ENCODE data around the gene HK1.

The HK1 gene

GRCh38 chr10:69375307-69376151 lies 97.2 kb downstream of the HK1 start:
- no peak for DNase-seq (ENCODE audit: low read depth in 2 of 2)

- no peak for DNase-seq (ENCODE audit: low read depth in 2 of 2)
These were observed 98.4 kb downstream of the HK1 start for GRCh38 chr10:69376662-69377061.

- no peak for DNase-seq (ENCODE audit: low read depth in 2 of 2)
These were observed 98.9 kb downstream of the HK1 start for GRCh38 chr10:69377191-69377590.

- DNase-seq (ENCODE audit: low read depth in 2 of 2): no peak
These were observed 99.6 kb downstream of the HK1 start for GRCh38 chr10:69377933-69378332.

GRCh38 chr10:69379800-69380199 lies 101.5 kb downstream of the HK1 start:
- DNase-seq (ENCODE audit: low read depth in 2 of 2): no peak

GRCh38 chr10:69382382-69383117 lies 104.3 kb downstream of the HK1 start:
- DNase-seq (ENCODE audit: low read depth in 2 of 2): peak; percentile 61 to 62

GRCh38 chr10:69383558-69383957 lies 105.3 kb downstream of the HK1 start:
- DNase-seq (ENCODE audit: low read depth in 2 of 2): no peak

GRCh38 chr10:69384320-69384719 lies 106.0 kb downstream of the HK1 start:
- no peak for DNase-seq (ENCODE audit: low read depth in 2 of 2)

- DNase-seq (ENCODE audit: low read depth in 2 of 2): no peak
These were observed 107.4 kb downstream of the HK1 start for GRCh38 chr10:69385454-69386350.

- no peak for DNase-seq (ENCODE audit: low read depth in 2 of 2)
These were observed 109.2 kb downstream of the HK1 start for GRCh38 chr10:69387500-69387899.

- DNase-seq (ENCODE audit: low read depth in 2 of 2): no peak
These were observed 110.2 kb downstream of the HK1 start for GRCh38 chr10:69388488-69388887.

- no peak for DNase-seq (ENCODE audit: low read depth in 2 of 2)
These were observed 111.7 kb downstream of the HK1 start for GRCh38 chr10:69389827-69390490.

- no peak for DNase-seq (ENCODE audit: low read depth in 2 of 2)
These were observed 112.9 kb downstream of the HK1 start for GRCh38 chr10:69391158-69391557.

- DNase-seq (ENCODE audit: low read depth in 2 of 2): peak; percentile 39 to 48
These were observed 114.2 kb downstream of the HK1 start for GRCh38 chr10:69392481-69393000.

- no peak for DNase-seq (ENCODE audit: low read depth in 2 of 2)
These were observed 115.7 kb downstream of the HK1 start for GRCh38 chr10:69394020-69394419.

GRCh38 chr10:69397972-69398371 lies 119.7 kb downstream of the HK1 start:
- DNase-seq (ENCODE audit: low read depth in 2 of 2): no peak

- DNase-seq (ENCODE audit: low read depth in 2 of 2): no peak
These were observed 120.2 kb downstream of the HK1 start for GRCh38 chr10:69398466-69398865.

- DNase-seq (ENCODE audit: low read depth in 2 of 2): no peak
These were observed 122.6 kb downstream of the HK1 start for GRCh38 chr10:69400936-69401335.

- no peak for DNase-seq (ENCODE audit: low read depth in 2 of 2)
These were observed 123.1 kb downstream of the HK1 start for GRCh38 chr10:69401416-69401815.

- no peak for DNase-seq (ENCODE audit: low read depth in 2 of 2)
These were observed 124.1 kb downstream of the HK1 start for GRCh38 chr10:69402386-69402785.

GRCh38 chr10:69403066-69403465 lies 124.8 kb downstream of the HK1 start:
- no peak for DNase-seq (ENCODE audit: low read depth in 2 of 2)

Measured in fibroblast of skin of left quadriceps (primary cell).